HepG2 (cell line): ENCODE measurements around the gene WIPF3. TPM values are rescaled to one million over a fixed set of nuclear protein-coding genes. Genes with fewer than 3 reads are reported as not detected.
A peak's percentile ranks its signal among the peaks of the same experiment; 100 is the strongest.

Experiments used
- ATAC-seq: fragments of 200-7000 bp; cut with Tn5 transposase; 3 replicates; pipeline ENCODE4 v1.9.1; 2020; ENCODE audit warnings: mild to moderate bottlenecking, moderate library complexity
- BruUV-seq: library from RNA; stranded (reverse); fragments of 400-500 nt; replicated peaks from 2 replicates; lab custom pipeline; 2021; lab: Mats Ljungman, UMichigan
- CTCF ChIA-PET: fragments of 300-600 bp; formaldehyde crosslinking; extraction: SDS; loops from one replicate; lab custom pipeline; 2021; ENCODE audit warnings: low total read pairs, inconsistent platforms, low intra/inter-chr PET ratio; lab: Yijun Ruan, JAX
- POLR2A ChIA-PET: fragments of 350-600 bp; sonication (Branson Sonifier 250); formaldehyde crosslinking; loops from one replicate; lab custom pipeline; 2020; ENCODE audit warnings: antibody characterized with exemption, inconsistent platforms; lab: Yijun Ruan, JAX
- DNase-seq: peaks from one replicate; pipeline ENCODE4 v3.0.0-alpha.2; 2015; ENCODE audit warnings: low spot score
- FAIRE-seq: peaks from 3 replicates; lab custom pipeline; 2011; peaks lifted over from hg19 to GRCh38; lab: Jason Lieb, UNC
- H2AFZ ChIP-seq: one replicate; pipeline ENCODE4 v1.6.1; 2011; ENCODE audit warnings: low read length, inconsistent platforms
- H3K27ac ChIP-seq: fragments of 300-600 bp; 3 replicates; pipeline ENCODE4 v1.8.0; 2011; ENCODE audit warnings: mixed run types, mild to moderate bottlenecking, mixed read lengths, low read length, inconsistent platforms; ENCODE audit not compliant: insufficient read depth; ENCODE audit errors: extremely low read length
- H3K27me3 ChIP-seq, 2 experiments: fragments of 200-600 bp in 1 of 2; 2 replicates in 1 of 2; 3 replicates in 1 of 2; pipeline versions ENCODE4 v1.6.0 to v1.8.0; 2011; ENCODE audit warnings: low read length in 2 of 2, mild to moderate bottlenecking in 2 of 2, moderate library complexity in 2 of 2, inconsistent platforms in 1 of 2; ENCODE audit not compliant: insufficient read depth in 2 of 2, control insufficient read depth in 1 of 2
- H3K36me3 ChIP-seq, 2 experiments: fragments of 200-600 bp in 1 of 2; replicated peaks in 1 of 2; 2 replicates in 1 of 2; 3 replicates in 1 of 2; pipeline versions ENCODE4 v1.5.1 to v1.8.0; 2011; ENCODE audit warnings: low read length in 2 of 2, inconsistent platforms in 1 of 2; ENCODE audit not compliant: insufficient read depth in 2 of 2, control insufficient read depth in 1 of 2
- H3K4me1 ChIP-seq: 2 replicates; pipeline ENCODE4 v1.5.1; 2012; ENCODE audit warnings: low read length, inconsistent platforms; ENCODE audit not compliant: insufficient read depth
- H3K4me2 ChIP-seq: 2 replicates; pipeline ENCODE4 v1.6.0; 2011; ENCODE audit warnings: low read depth, low read length, inconsistent platforms
- H3K4me3 ChIP-seq, 3 experiments: fragments of 200-600 bp in 1 of 3; sonication (generic), shearing (Covaris generic) in 1 of 3; replicated peaks in 1 of 3; 2 replicates each; pipeline ENCODE4 v1.5.1; 2011 to 2016; ENCODE audit warnings: low read length in 3 of 3, inconsistent platforms in 2 of 3, low read depth in 2 of 3, mild to moderate bottlenecking in 2 of 3, control low read depth in 1 of 3, mixed read lengths in 1 of 3; ENCODE audit not compliant: insufficient read depth in 1 of 3
- H3K79me2 ChIP-seq: one replicate; pipeline ENCODE4 v1.6.1; 2011; ENCODE audit warnings: low read length, inconsistent platforms; ENCODE audit not compliant: insufficient read depth
- H3K9ac ChIP-seq: 2 replicates; pipeline ENCODE4 v1.6.0; 2011; ENCODE audit warnings: mild to moderate bottlenecking, low read depth, low read length, inconsistent platforms; ENCODE audit not compliant: insufficient read depth
- H3K9me3 ChIP-seq: 2 replicates; pipeline ENCODE4 v1.5.1; 2012; ENCODE audit warnings: mild to moderate bottlenecking, low read length
- H4K20me1 ChIP-seq: 2 replicates; pipeline ENCODE4 v1.6.0; 2011; ENCODE audit warnings: inconsistent platforms, mild to moderate bottlenecking, low read length, moderate library complexity; ENCODE audit not compliant: insufficient read depth
- CBFB ChIP-seq: sonication (generic); formaldehyde crosslinking; IDR thresholded peaks from 2 replicates; pipeline ENCODE4 v1.4.0; 2020; ENCODE audit warnings: missing genetic modification reagents
- CBX1 ChIP-seq: IDR thresholded peaks from one replicate; pipeline ENCODE4 v1.6.1; 2016; ENCODE audit warnings: antibody characterized with exemption, low read depth
- CREM ChIP-seq, 2 experiments: sonication (generic) in 1 of 2; formaldehyde crosslinking in 1 of 2; IDR thresholded peaks; 2 replicates each; pipeline versions ENCODE4 v1.4.0 to v1.6.1; 2016 to 2020; ENCODE audit warnings: antibody characterized with exemption in 1 of 2, mild to moderate bottlenecking in 1 of 2, missing genetic modification reagents in 1 of 2
- FIP1L1 ChIP-seq: fragments of 200-400 bp; formaldehyde crosslinking; IDR thresholded peaks from 2 replicates; pipeline ENCODE4 v1.6.1; 2018; ENCODE audit warnings: low read depth, mild to moderate bottlenecking, low read length, moderate library complexity, borderline replicate concordance; ENCODE audit not compliant: insufficient read depth
- FOXK1 ChIP-seq: sonication (generic); formaldehyde crosslinking; IDR thresholded peaks from 2 replicates; pipeline ENCODE4 v1.4.0; 2020; ENCODE audit warnings: low read depth, missing genetic modification reagents, borderline replicate concordance
- GABPA ChIP-seq, 2 experiments: IDR thresholded peaks; 2 replicates each; pipeline ENCODE4 v1.6.1; 2011 to 2016; ENCODE audit warnings: low read depth in 2 of 2, low read length in 1 of 2, missing biosample characterization in 1 of 2, missing genetic modification characterization in 1 of 2
- HOXA3 ChIP-seq: sonication (generic); formaldehyde crosslinking; IDR thresholded peaks from 2 replicates; pipeline ENCODE4 v1.5.0; 2020; ENCODE audit warnings: missing genetic modification reagents
- POLR2G ChIP-seq: fragments of 200-400 bp; formaldehyde crosslinking; IDR thresholded peaks from 2 replicates; pipeline ENCODE4 v1.6.1; 2018; ENCODE audit warnings: mild to moderate bottlenecking, low read depth, low read length, moderate library complexity
- RBFOX2 ChIP-seq: fragments of 200-400 bp; formaldehyde crosslinking; IDR thresholded peaks from 2 replicates; pipeline ENCODE4 v1.6.1; 2017; ENCODE audit warnings: low read depth, mild to moderate bottlenecking, low read length
- SATB2 ChIP-seq: sonication (generic); formaldehyde crosslinking; IDR thresholded peaks from 2 replicates; pipeline ENCODE4 v1.5.0; 2020; ENCODE audit warnings: missing genetic modification reagents
- SKI ChIP-seq: fragments of 450-650 bp; IDR thresholded peaks from one replicate; pipeline ENCODE4 v1.6.1; 2018; ENCODE audit warnings: mild to moderate bottlenecking; ENCODE audit not compliant: partially characterized antibody
- SRY ChIP-seq: sonication (generic); formaldehyde crosslinking; IDR thresholded peaks from 2 replicates; pipeline ENCODE4 v1.8.0; 2022; ENCODE audit warnings: mild to moderate bottlenecking, missing genetic modification reagents
- ZBTB7A ChIP-seq: sonication (generic); formaldehyde crosslinking; IDR thresholded peaks from 2 replicates; pipeline ENCODE4 v1.8.0; 2022; ENCODE audit warnings: mild to moderate bottlenecking, missing genetic modification reagents
- ZC3H13 ChIP-seq: sonication (generic); formaldehyde crosslinking; IDR thresholded peaks from 2 replicates; pipeline ENCODE4 v1.8.1; 2023; ENCODE audit warnings: mild to moderate bottlenecking, missing genetic modification reagents, moderate library complexity
- ZMAT3 ChIP-seq: sonication (generic); formaldehyde crosslinking; conservative IDR thresholded peaks from 2 replicates; pipeline ENCODE4 v1.7.0; 2021; ENCODE audit warnings: missing genetic modification reagents
- ZNF547 ChIP-seq: sonication (generic); formaldehyde crosslinking; IDR thresholded peaks from 2 replicates; pipeline ENCODE4 v1.5.1; 2020; ENCODE audit warnings: mild to moderate bottlenecking, missing genetic modification reagents
- ZNF576 ChIP-seq: sonication (generic); formaldehyde crosslinking; IDR thresholded peaks from 2 replicates; pipeline ENCODE4 v1.4.0; 2020; ENCODE audit warnings: mild to moderate bottlenecking, missing genetic modification reagents
- WGBS: methylation state at CpG from one replicate; pipeline ENCODE4 v1.1.6; 2017; ENCODE audit warnings: low lambda C conversion rate; 5-methylcytosine and 5-hydroxymethylcytosine counted together
- in situ Hi-C: cut with HindIII; loops from 2 replicates; pipeline ENCODE4 v1.10.0; 2017; ENCODE audit warnings: low pct_unique_long_range_greater_than_20kb; ENCODE audit not compliant: extremely low pct_ligation_motif_present
- intact Hi-C: fragments of 100-400 bp; cut with micrococcal nuclease; formaldehyde crosslinking; loops from one replicate; pipeline ENCODE4 v1.10.0; 2022; ENCODE audit not compliant: unreplicated experiment
- polyA plus RNA-seq, 8 experiments: library from polyadenylated mRNA; depleted of rRNA in 3 of 8; stranded (reverse) in 7 of 8; unstranded in 1 of 8; fragments of >200 nt; fragmentation: Illumina TruSeq in 4 of 8; extraction: Trizol in 4 of 8; gene quantifications; 2 replicates each; pipeline versions ENCODE4 v1.2.1 to v1.2.3, GENCODE V29; 2011 to 2016; ENCODE audit warnings: low read depth in 4 of 8, missing spikeins in 1 of 8, mixed read lengths in 1 of 8; ENCODE audit not compliant: insufficient read depth in 1 of 8
- total RNA-seq, 5 experiments: library from RNA; depleted of rRNA; stranded (reverse); fragments of >200 nt; fragmentation: Illumina TruSeq; extraction: Trizol; gene quantifications; 2 replicates each; pipeline ENCODE4 v1.2.3, GENCODE V29; 2016; ENCODE audit warnings: low read depth in 1 of 5
- TF ChIP-seq, protein P1 (sequence below): sonication (generic); formaldehyde crosslinking; conservative IDR thresholded peaks from 2 replicates; pipeline ENCODE4 v1.4.0; 2020; ENCODE audit warnings: missing genetic modification reagents

WIPF3 gene
- total and polyA plus RNA-seq, 2 of the 13 experiments (the other 11 are each of a cell fraction or from before 2014, with no cell fraction given), result 0.03 TPM; not detected in 1

DNA sequence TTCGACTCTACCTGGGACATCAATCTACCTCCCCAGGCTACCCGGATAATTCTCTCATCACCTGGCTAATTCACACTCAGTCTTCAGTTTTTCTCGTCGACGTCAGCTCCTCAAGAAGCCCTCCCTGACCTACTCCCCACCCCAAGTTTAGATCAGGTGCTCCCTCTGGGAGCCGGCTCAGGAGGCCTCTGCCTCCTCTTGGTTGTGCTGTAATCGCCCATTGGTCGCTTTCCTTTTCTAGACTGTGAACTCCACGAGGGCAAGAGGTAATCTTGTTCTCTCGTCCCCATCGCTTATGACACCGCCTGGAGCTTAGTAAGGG is 461 bp upstream of the WIPF3 start:
- Histone ChIP-seq H3K79me2 (no peaks in the 10 kb centered on the region), H3K4me1 (peaks cover 19% of the 10 kb centered on the region), H2AFZ (no peak overlapping the region), H3K9ac (no peak overlapping the region), H3K36me3 (no peaks in the 10 kb centered on the region)
- intact Hi-C loops, result no loop called here
- no TSS peak for BruUV-seq
- CTCF ChIA-PET, result no interaction called here
- TF ChIP-seq ZNF547 (CRISPR knock-in tag) (no peak), CREM (IDR thresholded peaks at IDR 0.05) (no peak), CREM (CRISPR knock-in tag; IDR thresholded peaks at IDR 0.05) (no peak), ZNF576 (CRISPR knock-in tag) (no peak), SRY (no peak), POLR2G (no peak), FOXK1 (CRISPR knock-in tag) (no peak), FIP1L1 (no peak), CBFB (CRISPR knock-in tag) (no peak), CBX1 (no peak), SATB2 (CRISPR knock-in tag) (no peak), ZMAT3 (CRISPR knock-in tag) (no peak), SKI (no peak), ZC3H13 (no peak), ZBTB7A (CRISPR knock-in tag) (no peak), GABPA (IDR thresholded peaks at IDR 0.05; ENCODE audit: low read depth, low read length) (no peak), GABPA (CRISPR knock-in tag; IDR thresholded peaks at IDR 0.05; ENCODE audit: low read depth) (no peak), HOXA3 (CRISPR knock-in tag) (no peak), RBFOX2 (no peak)
- TF ChIP-seq, protein P1, sequence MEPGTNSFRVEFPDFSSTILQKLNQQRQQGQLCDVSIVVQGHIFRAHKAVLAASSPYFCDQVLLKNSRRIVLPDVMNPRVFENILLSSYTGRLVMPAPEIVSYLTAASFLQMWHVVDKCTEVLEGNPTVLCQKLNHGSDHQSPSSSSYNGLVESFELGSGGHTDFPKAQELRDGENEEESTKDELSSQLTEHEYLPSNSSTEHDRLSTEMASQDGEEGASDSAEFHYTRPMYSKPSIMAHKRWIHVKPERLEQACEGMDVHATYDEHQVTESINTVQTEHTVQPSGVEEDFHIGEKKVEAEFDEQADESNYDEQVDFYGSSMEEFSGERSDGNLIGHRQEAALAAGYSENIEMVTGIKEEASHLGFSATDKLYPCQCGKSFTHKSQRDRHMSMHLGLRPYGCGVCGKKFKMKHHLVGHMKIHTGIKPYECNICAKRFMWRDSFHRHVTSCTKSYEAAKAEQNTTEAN, result no peak
- TF ChIP-seq, all 625 proteins: peak for 0
- WGBS, result 48% methylated on average over 12 of the region's 12 CpGs
- POLR2A ChIA-PET, result no interaction called here
- FAIRE-seq, result no peak
- H3K27me3 ChIP-seq, result peaks cover 3 to 59% of the 10 kb centered on the region in 2 experiments
- ATAC-seq, result no peak
- in situ Hi-C loops, result no loop called here
- H4K20me1 ChIP-seq, result no peaks in the 10 kb centered on the region
- no peaks in the 10 kb centered on the region for H3K9me3 ChIP-seq
- no peak for DNase-seq
- no peak overlapping the region for H3K27ac ChIP-seq
- peak overlapping the region; percentile 83 for H3K4me2 ChIP-seq
- H3K4me3 ChIP-seq, result peak overlapping the region in 2 of 3 experiments; percentile 47 to 69; a peak in 1 of 6 replicates
